Smooth muscle cell (in vitro differentiated cells): ENCODE measurements around the gene NEK2. TPM values are rescaled to one million over a fixed set of nuclear protein-coding genes. Genes with fewer than 3 reads are reported as not detected.

Source experiments
- DNase-seq: peaks from one replicate; lab custom pipeline; 2025; ENCODE audit not compliant: unreplicated experiment; lab: John Stamatoyannopoulos, UW
- H2AFZ ChIP-seq: fragments of 200-600 bp; sonication (generic); 2 replicates; pipeline ENCODE4 v1.6.0; 2016; ENCODE audit warnings: antibody characterized with exemption, low read depth, mild to moderate bottlenecking
- H3F3A ChIP-seq: fragments of 200-600 bp; sonication (generic); 2 replicates; pipeline ENCODE4 v1.6.0; 2017; ENCODE audit warnings: antibody characterized with exemption, low read depth
- H3K27ac ChIP-seq: fragments of 200-600 bp; sonication (generic); 2 replicates; pipeline ENCODE4 v1.5.1; 2016; ENCODE audit warnings: low read depth, mild to moderate bottlenecking
- H3K27me3 ChIP-seq: fragments of 200-600 bp; sonication (generic); 2 replicates; pipeline ENCODE4 v1.6.1; 2016; ENCODE audit warnings: low read depth, mild to moderate bottlenecking
- H3K36me3 ChIP-seq: fragments of 200-600 bp; sonication (generic); 2 replicates; pipeline ENCODE4 v1.5.1; 2016; ENCODE audit warnings: low read depth
- H3K4me1 ChIP-seq: fragments of 200-600 bp; sonication (generic); 2 replicates; pipeline ENCODE4 v1.5.1; 2016; ENCODE audit warnings: low read depth
- H3K4me2 ChIP-seq: fragments of 200-600 bp; sonication (generic); 2 replicates; pipeline ENCODE4 v1.6.0; 2016; ENCODE audit warnings: mild to moderate bottlenecking
- H3K4me3 ChIP-seq: fragments of 200-600 bp; sonication (generic); 2 replicates; pipeline ENCODE4 v1.5.1; 2016; ENCODE audit warnings: mild to moderate bottlenecking
- H3K79me2 ChIP-seq: fragments of 200-600 bp; sonication (generic); 2 replicates; pipeline ENCODE4 v1.6.0; 2016; ENCODE audit warnings: low read depth, mild to moderate bottlenecking
- H3K9ac ChIP-seq: fragments of 200-600 bp; sonication (generic); 2 replicates; pipeline ENCODE4 v1.6.0; 2016; ENCODE audit warnings: low read depth
- H3K9me3 ChIP-seq: fragments of 200-600 bp; sonication (generic); replicated peaks from 2 replicates; pipeline ENCODE4 v1.5.1; 2016; ENCODE audit warnings: low read depth
- H4K20me1 ChIP-seq: fragments of 200-600 bp; sonication (generic); 2 replicates; pipeline ENCODE4 v1.6.0; 2016; ENCODE audit warnings: low read depth
- WGBS: methylation state at CpG from one replicate; pipeline ENCODE4 v1.1.7; 2016; ENCODE audit warnings: low lambda C conversion rate; 5-methylcytosine and 5-hydroxymethylcytosine counted together
- polyA plus RNA-seq: library from polyadenylated mRNA; unstranded; fragments of >200 nt; fragmentation: Nextera tagmentation; extraction: Ambion mirVana; gene quantifications from 2 replicates; pipeline ENCODE4 v1.2.1, GENCODE V29; 2016
- total RNA-seq: library from RNA; depleted of rRNA; stranded (reverse); fragments of >200 nt; gene quantifications from 2 replicates; pipeline ENCODE4 v1.2.3, GENCODE V29; 2014
- TF ChIP-seq, protein P1 (sequence below): fragments of 200-600 bp; sonication (generic); IDR thresholded peaks from 2 replicates; pipeline ENCODE4 v1.5.1; 2017; ENCODE audit warnings: borderline replicate concordance, mild to moderate bottlenecking, antibody characterized with exemption; ENCODE audit not compliant: insufficient read depth, poor library complexity, severe bottlenecking

NEK2 gene
- total and polyA plus RNA-seq, 2 experiments from 2014 or later = 7.2 to 12.6 TPM

DNA sequence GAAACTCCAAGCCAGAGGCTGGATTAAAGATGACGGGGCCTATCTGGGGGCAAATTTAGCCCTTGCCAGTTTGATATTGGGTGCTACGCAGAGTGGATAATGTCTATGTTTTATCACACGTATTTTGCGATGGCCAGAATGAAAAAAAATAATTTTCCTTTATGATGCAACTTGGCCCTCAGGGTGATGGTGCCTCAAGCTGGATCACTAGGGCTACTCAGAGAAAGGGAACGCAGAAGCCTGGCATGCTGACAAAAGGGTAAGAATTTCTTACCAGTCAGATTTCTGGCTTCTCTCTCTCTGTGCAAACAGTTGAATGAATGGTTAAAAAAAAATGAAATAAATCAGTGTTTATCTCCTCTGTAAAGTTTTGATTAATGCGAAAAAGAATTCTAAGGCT lies 32.6 kb upstream of the NEK2 start:
- no peak overlapping the region for H3K4me3 ChIP-seq
- H3K27me3 ChIP-seq = no peaks in the 10 kb centered on the region
- no peak overlapping the region for H3K9ac ChIP-seq
- no peak overlapping the region for H2AFZ ChIP-seq
- H3F3A ChIP-seq = no peaks in the 10 kb centered on the region
- no peak for DNase-seq
- H4K20me1 ChIP-seq = no peaks in the 10 kb centered on the region
- no peaks in the 10 kb centered on the region for H3K4me1 ChIP-seq
- H3K4me2 ChIP-seq = no peak overlapping the region
- H3K36me3 ChIP-seq = no peaks in the 10 kb centered on the region
- no peak overlapping the region for H3K27ac ChIP-seq
- no peaks in the 10 kb centered on the region for H3K79me2 ChIP-seq
- TF ChIP-seq, protein P1, sequence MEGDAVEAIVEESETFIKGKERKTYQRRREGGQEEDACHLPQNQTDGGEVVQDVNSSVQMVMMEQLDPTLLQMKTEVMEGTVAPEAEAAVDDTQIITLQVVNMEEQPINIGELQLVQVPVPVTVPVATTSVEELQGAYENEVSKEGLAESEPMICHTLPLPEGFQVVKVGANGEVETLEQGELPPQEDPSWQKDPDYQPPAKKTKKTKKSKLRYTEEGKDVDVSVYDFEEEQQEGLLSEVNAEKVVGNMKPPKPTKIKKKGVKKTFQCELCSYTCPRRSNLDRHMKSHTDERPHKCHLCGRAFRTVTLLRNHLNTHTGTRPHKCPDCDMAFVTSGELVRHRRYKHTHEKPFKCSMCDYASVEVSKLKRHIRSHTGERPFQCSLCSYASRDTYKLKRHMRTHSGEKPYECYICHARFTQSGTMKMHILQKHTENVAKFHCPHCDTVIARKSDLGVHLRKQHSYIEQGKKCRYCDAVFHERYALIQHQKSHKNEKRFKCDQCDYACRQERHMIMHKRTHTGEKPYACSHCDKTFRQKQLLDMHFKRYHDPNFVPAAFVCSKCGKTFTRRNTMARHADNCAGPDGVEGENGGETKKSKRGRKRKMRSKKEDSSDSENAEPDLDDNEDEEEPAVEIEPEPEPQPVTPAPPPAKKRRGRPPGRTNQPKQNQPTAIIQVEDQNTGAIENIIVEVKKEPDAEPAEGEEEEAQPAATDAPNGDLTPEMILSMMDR = no peak
- H3K9me3 ChIP-seq = no peaks in the 10 kb centered on the region
- WGBS = 94% methylated on average over 6 of the region's 6 CpGs

DNA sequence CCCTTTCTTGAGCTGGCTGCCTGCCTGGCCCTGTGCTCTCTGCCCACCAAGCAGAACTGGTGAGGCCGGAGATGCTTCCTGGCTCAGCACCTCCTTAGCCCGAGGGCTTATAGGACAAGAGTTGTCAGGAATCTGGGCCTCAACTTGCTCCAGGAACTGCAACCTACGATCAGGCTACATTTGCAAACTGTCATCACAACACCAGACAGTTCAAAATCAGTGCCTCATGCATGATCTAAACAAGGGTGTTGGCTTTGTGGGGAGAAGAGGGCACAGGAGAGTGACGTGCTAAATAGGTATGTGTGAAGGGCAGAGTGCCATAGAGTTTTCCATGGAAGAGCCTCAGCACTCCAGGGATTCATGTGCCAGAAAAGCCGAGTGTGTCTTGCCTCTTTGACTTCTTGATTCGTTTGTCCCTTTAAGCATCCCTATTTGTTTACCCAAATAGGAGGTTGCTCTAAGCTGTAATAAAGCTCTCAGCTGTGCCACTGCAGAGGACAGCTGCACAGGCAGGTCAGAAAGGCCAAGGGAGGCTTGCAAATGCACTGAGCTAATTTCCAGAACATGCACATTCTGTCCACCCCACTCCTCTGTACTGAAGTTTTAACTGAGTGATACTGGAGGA lies 30.2 kb upstream of the NEK2 start:
- H3K36me3 ChIP-seq = no peaks in the 10 kb centered on the region
- H3K27ac ChIP-seq = no peak overlapping the region
- H3K4me1 ChIP-seq = no peaks in the 10 kb centered on the region
- H3K4me2 ChIP-seq = no peak overlapping the region
- H4K20me1 ChIP-seq = no peaks in the 10 kb centered on the region
- no peaks in the 10 kb centered on the region for H3F3A ChIP-seq
- no peak overlapping the region for H3K9ac ChIP-seq
- no peak for DNase-seq
- no peak overlapping the region for H2AFZ ChIP-seq
- 67% methylated on average over 6 of the region's 6 CpGs for WGBS
- H3K79me2 ChIP-seq = no peaks in the 10 kb centered on the region
- H3K4me3 ChIP-seq = no peak overlapping the region
- no peaks in the 10 kb centered on the region for H3K9me3 ChIP-seq
- peaks cover 7% of the 10 kb centered on the region for H3K27me3 ChIP-seq
- TF ChIP-seq, protein P1 = no peak

DNA sequence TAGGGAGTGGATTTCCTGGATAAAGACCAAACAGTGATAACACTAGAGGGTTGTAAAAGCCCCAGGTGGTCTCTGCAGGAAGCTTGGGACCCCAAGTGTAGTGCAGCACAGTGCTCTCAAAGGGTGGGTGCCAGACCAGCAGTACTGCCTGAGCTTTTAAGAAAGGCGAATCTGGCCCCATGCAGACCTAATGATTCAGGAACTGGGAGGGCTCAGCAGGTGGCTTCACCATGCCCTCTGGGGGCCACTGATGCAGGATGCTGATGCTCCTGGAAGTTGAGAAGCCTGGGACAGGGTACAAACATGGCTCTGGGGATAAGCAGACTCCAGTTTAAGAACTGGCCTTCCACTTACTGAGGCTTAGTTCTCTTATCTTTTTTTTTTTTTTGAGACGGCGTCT lies 29.1 kb upstream of the NEK2 start:
- H3K4me2 ChIP-seq = no peak overlapping the region
- no peak for DNase-seq
- no peak overlapping the region for H3K27ac ChIP-seq
- no peaks in the 10 kb centered on the region for H3K36me3 ChIP-seq
- no peak overlapping the region for H2AFZ ChIP-seq
- H3K9me3 ChIP-seq = no peaks in the 10 kb centered on the region
- no peak overlapping the region for H3K4me3 ChIP-seq
- no peaks in the 10 kb centered on the region for H3F3A ChIP-seq
- no peak overlapping the region for H3K9ac ChIP-seq
- H3K27me3 ChIP-seq = peaks cover 11% of the 10 kb centered on the region
- 90% methylated on average over 3 of the region's 3 CpGs for WGBS
- H4K20me1 ChIP-seq = no peaks in the 10 kb centered on the region
- TF ChIP-seq, protein P1 = no peak
- H3K4me1 ChIP-seq = no peaks in the 10 kb centered on the region
- H3K79me2 ChIP-seq = no peaks in the 10 kb centered on the region
